Parathyroid adenoma (tissue), 2 donors: Measurements from ENCODE around the gene CSAD.

Experiments used
- H2AFZ ChIP-seq: fragments of 300-600 bp; sonication (generic); one replicate; pipeline ENCODE4 v1.7.0; 2017; ENCODE audit warnings: antibody characterized with exemption, mild to moderate bottlenecking
- H3K27ac ChIP-seq: fragments of 300-600 bp; sonication (generic); one replicate; pipeline ENCODE4 v1.7.0; 2017
- H3K27me3 ChIP-seq: fragments of 300-600 bp; sonication (generic); one replicate; pipeline ENCODE4 v1.7.0; 2017; ENCODE audit warnings: low read length; ENCODE audit not compliant: control insufficient read depth, insufficient read depth
- H3K36me3 ChIP-seq: fragments of 300-600 bp; sonication (generic); one replicate; pipeline ENCODE4 v1.7.0; 2017; ENCODE audit warnings: low read length; ENCODE audit not compliant: control insufficient read depth, insufficient read depth
- H3K4me1 ChIP-seq: fragments of 300-600 bp; sonication (generic); one replicate; pipeline ENCODE4 v1.7.0; 2017; ENCODE audit warnings: control low read depth
- H3K4me2 ChIP-seq: fragments of 300-600 bp; sonication (generic); one replicate; pipeline ENCODE4 v1.7.0; 2017; ENCODE audit warnings: low read length
- H3K4me3 ChIP-seq: fragments of 300-600 bp; sonication (generic); one replicate; pipeline ENCODE4 v1.7.0; 2017; ENCODE audit warnings: low read depth, low read length
- H3K79me2 ChIP-seq: fragments of 300-600 bp; sonication (generic); one replicate; pipeline ENCODE4 v1.7.0; 2017; ENCODE audit warnings: control low read depth
- H3K9ac ChIP-seq: fragments of 300-600 bp; sonication (generic); one replicate; pipeline ENCODE4 v1.7.0; 2017; ENCODE audit warnings: mild to moderate bottlenecking
- H3K9me3 ChIP-seq: fragments of 300-600 bp; sonication (generic); one replicate; pipeline ENCODE4 v1.7.0; 2017; ENCODE audit warnings: low read length; ENCODE audit not compliant: control insufficient read depth
- TF ChIP-seq, protein P1 (sequence below): fragments of 300-600 bp; sonication (generic); IDR thresholded peaks from one replicate; pipeline ENCODE4 v1.7.0; 2017; ENCODE audit warnings: antibody characterized with exemption, mild to moderate bottlenecking
- donor health status: primary hyperparathyroidism.

The CSAD gene

DNA sequence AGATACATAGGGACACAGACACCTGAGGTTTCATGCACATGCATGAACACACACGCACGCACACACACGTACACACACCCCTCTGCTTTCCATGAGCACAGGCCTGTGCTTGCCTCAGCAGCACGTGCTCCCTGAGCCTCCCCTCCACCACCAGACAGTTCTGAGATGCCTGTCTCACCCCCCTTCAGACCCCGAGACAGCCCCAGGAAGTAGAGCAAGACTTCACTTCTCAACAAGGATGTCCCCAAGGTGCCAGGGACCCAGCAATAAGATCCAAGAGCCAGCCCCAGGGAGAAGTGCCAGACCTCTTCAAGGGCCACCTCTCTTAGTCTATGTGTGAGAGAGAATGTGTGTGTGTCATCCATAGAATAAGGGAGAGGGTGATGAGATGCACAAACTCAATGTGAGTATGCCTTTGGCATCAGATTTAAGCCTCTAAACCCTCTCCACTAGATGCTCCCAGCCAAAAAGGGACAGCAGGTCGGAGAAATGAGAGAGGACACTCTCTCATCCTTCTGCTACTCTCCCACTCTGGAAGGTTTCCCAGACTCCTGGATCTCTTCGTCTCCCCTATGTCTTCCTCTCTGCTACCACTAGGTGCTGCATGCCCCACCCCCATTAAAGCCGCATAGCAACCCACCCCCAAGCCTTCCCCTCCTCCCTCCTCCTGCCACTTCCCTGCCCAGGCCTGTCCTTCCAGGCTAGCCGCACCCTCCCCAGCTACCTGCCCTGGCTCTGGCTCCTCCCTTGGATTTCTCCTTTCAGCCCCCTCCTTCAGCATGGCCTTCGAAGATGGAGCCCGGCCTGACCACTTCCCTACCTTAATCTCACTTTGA lies 43.6 kb upstream of the CSAD start:
- TF ChIP-seq, protein P1, sequence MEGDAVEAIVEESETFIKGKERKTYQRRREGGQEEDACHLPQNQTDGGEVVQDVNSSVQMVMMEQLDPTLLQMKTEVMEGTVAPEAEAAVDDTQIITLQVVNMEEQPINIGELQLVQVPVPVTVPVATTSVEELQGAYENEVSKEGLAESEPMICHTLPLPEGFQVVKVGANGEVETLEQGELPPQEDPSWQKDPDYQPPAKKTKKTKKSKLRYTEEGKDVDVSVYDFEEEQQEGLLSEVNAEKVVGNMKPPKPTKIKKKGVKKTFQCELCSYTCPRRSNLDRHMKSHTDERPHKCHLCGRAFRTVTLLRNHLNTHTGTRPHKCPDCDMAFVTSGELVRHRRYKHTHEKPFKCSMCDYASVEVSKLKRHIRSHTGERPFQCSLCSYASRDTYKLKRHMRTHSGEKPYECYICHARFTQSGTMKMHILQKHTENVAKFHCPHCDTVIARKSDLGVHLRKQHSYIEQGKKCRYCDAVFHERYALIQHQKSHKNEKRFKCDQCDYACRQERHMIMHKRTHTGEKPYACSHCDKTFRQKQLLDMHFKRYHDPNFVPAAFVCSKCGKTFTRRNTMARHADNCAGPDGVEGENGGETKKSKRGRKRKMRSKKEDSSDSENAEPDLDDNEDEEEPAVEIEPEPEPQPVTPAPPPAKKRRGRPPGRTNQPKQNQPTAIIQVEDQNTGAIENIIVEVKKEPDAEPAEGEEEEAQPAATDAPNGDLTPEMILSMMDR: no peak
- Histone ChIP-seq H3K27ac (no peak overlapping the region), H3K4me3 (no peak overlapping the region), H3K4me1 (peaks cover 12% of the 10 kb centered on the region), H3K9ac (no peak overlapping the region), H3K79me2 (no peaks in the 10 kb centered on the region), H3K9me3 (no peaks in the 10 kb centered on the region), H3K36me3 (no peaks in the 10 kb centered on the region), H3K27me3 (no peaks in the 10 kb centered on the region), H3K4me2 (no peak overlapping the region), H2AFZ (no peak overlapping the region)

DNA sequence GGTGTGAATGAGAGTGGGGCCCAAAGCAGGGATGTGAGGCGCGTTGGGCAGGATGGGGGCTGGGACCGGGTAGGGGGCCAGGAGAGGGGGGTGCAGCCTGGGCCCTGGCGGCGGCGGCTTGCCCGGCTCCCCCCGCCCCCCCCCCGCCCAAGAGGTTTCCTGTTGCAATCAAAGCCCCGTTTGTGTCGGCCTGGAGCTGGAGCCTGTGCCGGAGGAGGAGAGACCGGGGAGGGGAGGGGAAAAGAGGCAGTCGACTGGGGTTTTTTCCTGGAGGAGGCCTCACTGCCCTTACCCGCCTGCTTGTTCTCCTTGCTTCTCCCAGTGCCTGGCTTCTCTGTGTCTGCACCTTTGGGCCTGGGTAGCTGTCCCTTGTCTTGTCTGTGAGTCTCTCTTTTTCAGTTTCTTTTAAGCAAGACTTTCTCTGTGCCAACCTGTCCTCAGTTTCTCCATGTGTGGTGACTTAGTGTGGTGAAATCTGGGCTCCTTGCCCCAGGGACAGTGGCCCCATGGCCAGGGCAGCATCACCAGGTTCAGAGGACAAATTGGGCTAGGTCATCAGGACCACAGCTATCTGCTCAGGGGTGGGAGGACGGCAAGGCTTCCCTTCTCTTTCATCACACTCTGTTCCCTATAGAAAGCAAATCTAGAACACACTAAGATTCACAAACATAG lies 42.8 kb upstream of the CSAD start:
- Histone ChIP-seq H3K9me3 (no peaks in the 10 kb centered on the region), H3K4me1 (peaks cover 12% of the 10 kb centered on the region), H3K36me3 (no peaks in the 10 kb centered on the region), H3K4me3 (no peak overlapping the region), H3K4me2 (no peak overlapping the region), H2AFZ (peak overlapping the region; percentile 47), H3K27ac (no peak overlapping the region), H3K27me3 (no peaks in the 10 kb centered on the region), H3K9ac (no peak overlapping the region), H3K79me2 (no peaks in the 10 kb centered on the region)
- TF ChIP-seq, protein P1: no peak

DNA sequence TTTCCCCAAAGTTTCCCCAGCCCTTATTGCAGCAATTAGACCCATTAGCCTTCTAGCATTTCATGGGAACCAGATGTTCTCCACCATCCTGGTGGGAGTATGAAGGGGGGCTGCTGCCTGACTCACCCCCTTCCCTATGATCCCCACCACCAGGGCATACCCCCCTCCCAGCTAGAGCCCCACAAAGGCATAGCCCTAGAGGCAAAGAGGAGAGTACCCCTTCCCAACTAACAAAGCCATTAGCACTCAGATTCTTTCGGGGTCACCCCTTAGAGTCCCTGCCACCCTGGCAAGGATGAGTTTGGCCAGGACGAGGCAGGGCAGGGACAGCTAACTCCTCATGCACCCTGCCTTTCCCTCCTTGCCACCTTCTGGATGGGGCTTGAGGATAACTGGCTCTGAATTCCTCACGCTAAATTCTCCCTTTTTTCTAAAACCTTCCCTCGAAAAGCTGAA lies 42.1 kb upstream of the CSAD start:
- Histone ChIP-seq H3K9ac (no peak overlapping the region), H2AFZ (no peak overlapping the region), H3K9me3 (no peaks in the 10 kb centered on the region), H3K4me2 (no peak overlapping the region), H3K79me2 (no peaks in the 10 kb centered on the region), H3K4me3 (no peak overlapping the region), H3K27me3 (no peaks in the 10 kb centered on the region), H3K4me1 (peaks cover 12% of the 10 kb centered on the region), H3K36me3 (no peaks in the 10 kb centered on the region), H3K27ac (no peak overlapping the region)
- TF ChIP-seq, protein P1: no peak

DNA sequence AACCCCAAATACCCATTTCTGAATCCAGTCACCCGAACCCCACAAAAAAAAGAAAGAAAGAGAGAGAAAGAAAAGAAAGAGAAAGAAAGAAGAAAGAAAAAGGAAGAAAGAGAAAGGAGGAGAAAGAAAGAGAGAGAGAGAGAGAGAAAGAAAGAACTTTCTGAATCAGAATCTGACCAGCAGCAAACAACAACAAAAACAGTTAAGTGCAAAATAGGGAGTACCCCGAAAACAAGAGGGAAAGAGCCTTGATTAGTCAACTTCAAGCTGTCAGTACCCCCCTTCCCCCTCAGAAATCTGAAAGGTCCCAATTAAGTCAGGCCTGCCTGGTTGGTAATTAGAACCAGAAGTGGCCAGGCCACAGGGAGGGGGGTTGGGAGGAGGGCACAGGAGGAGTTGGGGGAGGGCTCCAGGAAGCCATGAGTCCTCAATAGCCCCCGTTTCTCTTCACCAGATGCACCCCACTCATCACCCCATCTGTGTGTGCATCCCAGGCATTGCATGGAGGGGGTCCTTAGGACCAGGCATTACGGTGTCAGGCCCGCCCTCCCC lies 41.5 kb upstream of the CSAD start:
- Histone ChIP-seq H2AFZ (peak overlapping the region; percentile 90), H3K4me2 (peak overlapping the region; percentile 45), H3K9ac (no peak overlapping the region), H3K4me1 (peaks cover 12% of the 10 kb centered on the region), H3K9me3 (no peaks in the 10 kb centered on the region), H3K4me3 (peak overlapping the region; percentile 9), H3K36me3 (no peaks in the 10 kb centered on the region), H3K27ac (no peak overlapping the region), H3K27me3 (no peaks in the 10 kb centered on the region), H3K79me2 (no peaks in the 10 kb centered on the region)
- TF ChIP-seq, protein P1: no peak
